NCI-H1048 (cell line): ENCODE results near the gene ADAM12.
"Not testable (repeated sequence)": the region's sequence is repeated elsewhere in the genome, so short reads cannot be mapped to it uniquely, and the experiment has no call there.

Experiments
- DNase-seq: peaks from one replicate; lab custom pipeline; 2025; lab: John Stamatoyannopoulos, UW

Gene ADAM12

DNA sequence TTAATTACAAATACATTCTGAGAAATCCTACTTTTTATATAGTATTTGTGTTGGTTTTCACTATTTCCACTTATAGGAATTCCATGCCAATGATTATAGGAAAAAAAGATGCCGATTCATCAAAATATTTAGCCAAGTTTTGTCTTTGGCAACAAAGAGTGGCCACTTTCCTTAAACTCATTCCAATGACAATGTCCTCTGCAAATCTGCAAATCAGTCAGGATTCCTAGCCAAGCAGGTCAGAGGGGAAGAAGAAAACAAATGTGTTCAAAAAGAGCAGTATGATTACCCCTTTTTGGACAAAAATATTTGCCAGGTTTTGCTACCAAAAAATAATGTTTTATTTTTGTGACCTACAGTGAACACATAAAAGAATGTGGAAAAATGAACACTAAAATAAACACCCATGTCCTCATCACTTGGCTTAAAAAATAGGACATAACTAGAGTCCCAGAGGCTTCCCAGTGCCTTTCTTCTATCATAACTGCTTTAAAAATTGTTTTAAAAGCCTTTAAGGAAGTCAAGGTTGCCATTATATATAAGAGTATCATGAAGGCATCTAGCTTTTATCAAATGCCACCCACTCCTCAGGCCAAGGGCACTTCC is 125.9 kb downstream of the ADAM12 start:
- DNase-seq = no peak

DNA sequence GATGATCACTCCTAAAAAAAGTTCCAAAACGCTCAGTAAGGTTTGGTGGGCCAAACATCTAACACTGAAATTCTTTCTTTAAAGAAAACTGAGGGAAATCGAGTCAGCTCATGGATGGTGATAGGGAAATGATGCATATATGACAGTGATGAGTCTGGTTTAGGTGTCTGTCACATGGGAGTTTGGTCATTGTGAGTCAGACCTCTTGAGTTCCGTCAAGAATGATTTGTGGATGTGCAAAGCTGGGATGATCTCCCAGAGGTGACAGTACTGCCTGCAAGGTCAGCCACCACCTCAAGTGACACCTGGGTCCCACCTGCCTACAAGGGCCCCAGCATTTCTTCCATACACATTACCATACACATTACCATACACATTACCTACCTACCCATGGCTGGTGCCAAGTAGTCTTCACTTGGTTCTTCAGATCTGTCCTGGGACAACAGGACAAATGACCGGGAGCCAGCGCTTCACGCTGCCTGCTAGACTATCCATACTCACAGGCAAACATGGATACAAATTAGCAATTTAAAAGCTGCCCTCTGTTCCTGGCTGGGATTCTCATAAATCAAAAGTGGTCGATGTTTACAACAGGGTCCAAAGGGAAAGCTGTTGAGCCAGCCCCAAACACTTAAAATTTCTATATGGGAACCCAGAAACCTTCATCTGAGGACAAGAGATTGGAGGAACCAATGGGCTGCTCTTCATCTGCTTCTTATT is 128.4 kb downstream of the ADAM12 start:
- no peak for DNase-seq

DNA sequence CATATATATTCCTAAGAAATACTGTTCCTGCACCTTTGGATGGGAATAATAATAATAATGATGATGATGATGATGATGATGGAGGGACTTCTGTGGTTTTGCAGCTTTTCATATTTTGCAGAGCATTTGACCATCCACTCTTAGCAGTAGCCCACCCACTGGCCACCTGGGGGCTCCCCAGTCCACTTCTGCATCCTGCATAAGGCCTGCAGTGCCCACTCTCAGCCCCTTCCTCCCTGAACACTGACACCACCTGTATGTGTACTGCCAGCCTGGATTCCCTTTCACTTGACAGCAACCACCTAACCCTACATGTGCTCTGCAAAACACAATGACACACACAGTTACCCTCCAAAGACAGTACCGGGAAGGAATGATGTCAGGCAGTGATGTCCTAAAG is 131.4 kb downstream of the ADAM12 start:
- no peak for DNase-seq

DNA sequence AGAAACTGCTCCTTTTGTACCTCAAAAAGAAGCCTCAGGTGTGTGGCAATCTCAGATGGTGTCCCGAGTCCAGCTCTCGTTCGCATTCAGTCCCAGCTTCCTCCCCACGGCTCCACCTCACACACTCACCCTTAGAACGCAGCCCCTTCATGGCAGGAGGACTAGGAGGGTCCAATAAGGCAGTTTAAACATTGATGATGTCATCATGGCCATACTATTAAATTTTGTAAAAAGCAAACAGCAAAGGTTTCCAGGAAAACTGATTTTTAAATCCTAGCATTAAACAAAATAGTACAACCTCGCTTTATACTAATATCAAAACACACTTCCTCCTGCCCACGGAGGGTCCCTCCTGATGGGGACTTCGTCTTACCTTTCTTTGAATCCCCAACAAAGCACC is 133.0 kb downstream of the ADAM12 start:
- no peak for DNase-seq

DNA sequence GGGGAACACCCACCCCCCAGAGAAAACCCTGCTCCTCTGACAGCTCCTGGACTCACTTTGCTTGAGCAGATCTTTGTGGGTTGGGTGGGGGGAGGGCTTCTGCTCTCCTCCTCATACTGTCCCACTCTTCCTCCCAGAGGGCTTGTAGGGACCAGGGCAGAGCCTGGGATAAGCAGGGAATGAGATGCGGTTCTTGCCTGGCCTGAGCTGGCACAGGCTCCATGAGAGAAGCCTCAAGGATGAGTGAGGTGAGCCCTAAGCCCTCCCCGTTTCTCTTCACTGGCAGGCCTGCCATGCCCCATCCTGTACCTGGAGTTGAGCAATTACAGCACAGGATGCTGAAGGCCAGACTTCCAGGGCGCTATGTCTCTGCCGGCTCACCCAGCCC is 134.7 kb downstream of the ADAM12 start:
- DNase-seq = no peak

DNA sequence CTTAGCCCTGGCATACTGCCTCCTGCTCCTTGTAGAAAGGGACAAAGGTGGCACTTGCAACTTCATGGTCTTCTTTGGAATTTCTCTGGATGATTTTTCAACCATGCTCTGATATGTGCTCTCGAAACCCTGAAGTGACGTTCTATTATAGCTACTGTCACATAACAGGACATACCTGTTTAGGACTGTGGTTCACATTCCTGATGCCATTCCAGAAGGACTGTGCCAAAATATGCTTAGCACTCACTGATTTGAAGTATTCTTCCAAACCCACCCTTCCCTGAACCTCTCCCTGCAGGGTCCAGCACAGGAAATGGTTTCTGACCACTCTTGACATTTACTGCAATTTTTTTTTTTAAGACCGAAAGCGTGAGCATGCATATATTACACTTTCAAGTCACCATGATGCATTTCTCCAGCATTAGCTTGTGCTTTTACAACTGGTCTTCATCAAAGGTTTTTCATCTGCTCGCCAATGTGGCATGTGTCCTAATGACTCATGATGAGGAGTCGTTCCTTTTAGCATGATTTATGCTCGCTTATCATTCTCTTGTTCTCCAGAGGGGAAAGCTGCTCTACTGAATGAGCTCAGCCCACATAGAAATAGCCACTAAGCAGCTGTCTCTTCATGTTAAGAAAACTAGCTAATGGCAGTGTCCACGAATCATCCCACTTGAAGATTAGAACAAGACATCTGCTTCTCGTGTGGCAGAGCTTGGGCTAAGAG is 135.2 kb downstream of the ADAM12 start:
- no peak for DNase-seq

DNA sequence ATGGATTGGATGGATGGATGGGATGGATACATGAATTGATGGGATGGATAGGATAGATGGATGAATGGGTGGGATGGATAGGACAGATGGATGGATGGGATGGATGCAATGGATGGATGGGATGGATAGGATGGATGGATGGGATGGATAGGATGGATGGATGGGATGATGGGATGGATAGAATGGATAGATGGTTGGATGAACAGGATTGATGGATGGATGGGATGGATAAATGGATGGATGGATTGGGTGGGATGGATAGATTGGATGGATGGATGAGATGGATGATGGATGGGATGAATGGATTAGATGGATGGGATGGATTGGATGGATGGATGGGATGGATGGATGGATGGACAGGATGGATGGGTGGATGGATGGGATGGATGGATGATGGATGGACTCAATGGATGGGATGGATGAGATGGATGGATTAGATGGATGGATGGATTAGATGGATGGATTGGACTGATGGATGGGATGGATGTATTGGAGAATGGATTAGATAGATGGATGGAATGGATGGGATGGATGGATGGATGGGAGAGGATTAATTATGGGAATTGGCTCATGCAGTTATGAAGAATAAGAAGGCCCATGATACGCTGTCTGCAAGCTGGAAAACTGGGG is 136.4 kb downstream of the ADAM12 start:
- no peak for DNase-seq

DNA sequence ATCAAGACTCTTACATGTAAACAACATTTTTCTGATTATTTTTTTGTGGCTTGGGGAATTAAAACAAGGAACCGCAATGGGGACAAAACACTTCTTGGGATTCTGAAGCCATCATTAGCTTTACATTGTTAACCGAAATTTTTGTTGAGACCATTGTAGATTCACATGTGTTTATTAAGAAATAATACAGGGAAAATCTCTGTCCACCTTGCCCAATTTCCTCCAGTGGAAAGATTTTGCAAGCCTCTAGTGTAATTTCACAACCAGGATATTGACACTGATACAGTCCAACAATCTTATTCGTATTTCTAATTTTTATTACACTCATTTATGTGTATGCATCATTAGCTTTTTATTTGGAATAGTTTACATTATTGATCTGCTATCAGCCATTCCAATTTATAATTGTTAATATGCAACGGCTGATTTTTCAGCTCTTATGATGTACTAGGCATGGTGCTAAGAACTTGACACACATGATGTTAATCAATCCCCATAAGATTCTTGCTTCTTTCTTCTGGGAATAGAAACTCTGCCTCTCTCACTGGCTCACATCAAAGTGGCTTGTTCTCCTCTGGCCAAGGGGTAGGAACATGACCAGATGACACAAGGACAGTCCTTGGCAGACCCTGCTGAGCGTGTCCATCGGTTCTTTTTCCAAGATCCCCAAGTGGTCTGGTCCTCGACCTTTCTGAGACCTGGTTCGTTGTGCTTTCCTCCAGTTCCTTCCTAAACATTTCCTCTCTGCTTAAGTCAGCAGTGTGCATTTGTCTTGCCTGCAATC is 137.6 kb downstream of the ADAM12 start:
- DNase-seq = no peak

DNA sequence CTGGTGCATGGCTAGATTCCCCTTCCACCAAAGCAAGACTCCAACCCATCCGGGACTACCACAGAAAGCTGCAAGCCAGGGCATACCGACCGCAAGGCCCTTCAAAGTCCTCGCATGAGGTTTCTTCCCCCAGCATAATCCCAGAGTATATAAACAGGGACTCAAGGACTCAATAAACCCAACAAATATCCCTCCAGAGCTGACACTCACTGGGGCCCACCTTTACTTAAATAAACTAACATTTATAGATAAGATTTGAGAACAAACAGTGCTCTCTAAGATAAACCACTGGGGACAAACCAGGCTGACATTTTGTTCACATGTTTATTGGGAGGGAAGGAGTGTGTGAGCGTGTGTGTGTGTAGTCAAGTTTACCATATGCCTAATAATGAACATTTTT is 138.2 kb downstream of the ADAM12 start:
- DNase-seq = no peak

DNA sequence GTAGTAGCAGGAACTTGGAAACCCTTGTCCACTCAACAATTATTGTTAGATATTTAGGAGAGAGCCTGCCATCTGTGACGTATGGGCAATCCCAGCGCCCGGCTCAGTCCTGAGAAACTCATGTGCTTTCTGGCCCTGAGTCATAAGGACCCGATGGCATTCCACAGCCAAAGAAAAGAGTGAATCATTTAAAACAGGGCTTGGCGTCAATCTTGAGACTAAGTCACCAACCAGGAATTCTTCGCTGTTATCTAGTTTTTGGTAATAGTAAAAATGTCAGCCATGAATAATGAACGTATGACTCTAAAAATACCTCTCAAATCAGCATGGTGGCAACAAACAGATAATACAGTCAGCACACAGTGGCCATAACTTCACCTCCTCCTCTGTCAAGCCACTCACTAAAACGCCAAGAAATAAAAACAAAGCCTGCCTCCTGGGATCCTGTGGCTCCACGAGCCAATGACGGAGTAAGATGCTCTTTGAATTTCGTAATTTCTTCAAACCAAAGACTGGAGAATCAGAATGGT is 140.8 kb downstream of the ADAM12 start:
- DNase-seq = no peak

DNA sequence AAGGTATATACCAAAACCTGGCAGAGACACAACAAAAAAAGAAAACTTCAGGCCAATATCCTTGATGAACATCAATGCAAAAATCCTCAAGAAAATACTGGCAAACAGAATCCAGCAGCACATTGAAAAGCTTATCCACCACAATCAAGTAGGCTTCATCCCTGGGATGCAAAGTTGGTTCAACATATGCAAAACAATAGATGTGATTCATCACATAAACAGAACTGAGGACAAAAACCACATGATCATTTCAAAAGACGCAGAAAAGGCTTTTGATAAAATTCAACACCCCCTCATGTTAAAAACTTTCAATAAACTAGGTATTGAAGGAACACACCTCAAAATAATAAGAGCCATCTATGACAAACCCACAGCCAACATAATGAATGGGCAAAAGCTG is 141.9 kb downstream of the ADAM12 start:
- not testable (repeated sequence) for DNase-seq

DNA sequence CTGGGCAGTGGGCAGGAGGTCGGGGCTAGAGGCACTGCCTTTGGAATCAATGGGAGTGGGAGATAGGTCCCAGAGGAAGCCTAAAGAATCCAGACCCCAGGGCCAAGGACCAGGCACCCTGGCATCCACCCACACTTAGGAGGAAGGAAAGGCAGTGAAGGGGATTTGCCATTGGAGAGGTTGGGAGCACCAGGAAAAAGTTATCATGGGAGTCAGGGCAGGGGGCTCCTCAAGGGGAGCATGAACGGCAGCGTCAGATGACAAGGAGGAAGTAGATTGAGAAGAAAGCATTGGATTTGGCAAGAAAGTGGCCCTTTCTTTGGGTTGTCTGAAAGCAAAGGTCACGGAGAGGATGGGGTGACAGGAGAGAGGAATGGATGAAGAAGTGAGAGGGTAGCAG is 142.8 kb downstream of the ADAM12 start:
- no peak for DNase-seq

DNA sequence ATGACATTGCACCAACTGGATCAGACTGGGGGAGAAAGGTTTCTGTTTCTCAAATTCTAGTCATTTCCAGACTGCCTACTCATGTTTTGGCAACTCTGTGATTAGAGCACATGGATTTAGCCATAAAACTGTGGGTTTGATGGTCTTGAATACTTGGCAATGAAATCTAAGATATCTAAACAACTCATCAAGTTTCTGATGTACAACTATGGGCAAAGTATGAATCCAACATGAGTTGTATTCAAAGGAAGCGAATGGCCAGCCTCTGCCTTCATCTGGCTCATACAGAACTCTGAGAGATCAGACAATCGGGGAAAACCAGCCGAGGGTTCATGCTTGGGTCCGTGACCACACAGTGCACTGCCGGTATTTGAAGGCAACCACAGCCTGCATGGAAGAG is 144.3 kb downstream of the ADAM12 start:
- DNase-seq = no peak

DNA sequence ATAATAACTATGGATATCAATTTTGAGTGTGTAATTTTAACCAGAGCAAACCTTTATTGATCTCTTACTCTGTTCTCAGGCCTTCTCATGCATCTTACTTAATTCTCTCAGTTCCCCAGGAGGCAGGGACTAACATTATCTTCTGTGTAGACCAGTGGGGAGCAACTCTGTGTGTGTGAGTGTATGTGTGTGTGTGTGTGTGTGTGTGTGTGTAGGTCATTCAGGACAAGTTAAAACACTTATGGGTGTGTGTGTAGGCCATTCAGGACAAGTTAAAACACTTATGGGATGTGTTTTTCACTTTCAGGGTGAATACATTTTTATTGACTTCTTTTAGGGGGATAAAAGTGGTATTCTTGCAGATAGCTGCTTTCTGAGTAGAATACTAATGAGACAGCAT is 145.0 kb downstream of the ADAM12 start:
- no peak for DNase-seq

DNA sequence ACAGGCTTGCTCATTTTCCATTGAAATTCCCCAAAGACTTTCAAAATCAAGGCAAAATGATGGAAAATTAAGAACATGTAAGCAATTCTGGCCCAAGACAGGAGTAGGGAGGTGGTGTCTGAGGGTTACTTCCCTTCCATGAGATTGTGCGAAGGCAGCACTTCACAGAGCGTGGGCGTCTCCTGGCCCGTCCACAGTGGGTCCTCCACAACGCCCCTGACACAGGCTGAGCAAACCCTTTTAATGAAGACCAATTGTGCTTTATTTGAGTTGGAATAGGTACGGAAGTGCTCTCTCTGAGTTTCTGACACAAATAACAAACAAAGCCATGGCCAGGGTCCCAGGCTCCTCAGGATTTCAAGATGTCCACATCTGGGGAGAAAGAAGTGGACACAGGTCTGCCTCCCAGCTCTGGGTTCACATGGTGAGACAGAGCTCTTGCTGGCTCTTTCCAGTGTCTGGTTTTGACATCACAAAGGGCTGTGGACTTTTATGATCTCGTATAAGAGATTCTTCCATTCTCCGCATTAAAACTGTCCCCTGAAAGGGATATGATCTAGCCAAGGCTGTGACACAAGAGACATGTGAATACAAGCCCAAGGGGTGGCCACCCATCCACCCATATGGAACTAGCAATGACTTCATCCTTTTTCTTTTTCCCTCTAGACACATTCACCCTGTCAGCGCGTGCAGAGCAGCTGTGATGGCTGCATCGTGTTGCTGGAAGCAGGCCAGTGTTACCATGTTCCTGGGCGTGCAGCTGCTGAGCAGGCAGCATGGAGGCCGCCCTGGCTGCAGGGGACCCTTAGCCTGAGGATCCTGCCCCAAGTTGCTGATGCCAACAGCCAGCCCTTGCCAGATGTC is 145.6 kb downstream of the ADAM12 start:
- DNase-seq = no peak

DNA sequence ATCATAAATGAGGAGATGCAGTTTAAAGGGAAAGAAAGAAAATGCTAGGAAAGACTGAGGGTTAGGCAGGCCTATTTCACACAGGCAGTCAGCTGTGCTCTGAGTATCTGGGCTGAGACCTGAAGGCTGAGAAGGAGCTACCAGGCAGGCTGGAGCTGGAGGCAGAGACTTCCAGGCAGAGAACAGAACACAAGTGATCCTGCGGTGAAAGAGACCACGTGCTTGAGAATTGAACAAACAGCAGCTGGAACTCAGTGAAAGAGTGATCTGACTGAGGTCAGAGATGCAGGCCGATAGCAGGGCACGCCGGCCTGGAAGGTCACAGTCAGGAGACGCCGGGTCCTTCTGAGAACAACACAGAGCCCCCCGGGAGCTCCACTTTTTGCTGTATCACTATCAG is 147.8 kb downstream of the ADAM12 start:
- DNase-seq = no peak

DNA sequence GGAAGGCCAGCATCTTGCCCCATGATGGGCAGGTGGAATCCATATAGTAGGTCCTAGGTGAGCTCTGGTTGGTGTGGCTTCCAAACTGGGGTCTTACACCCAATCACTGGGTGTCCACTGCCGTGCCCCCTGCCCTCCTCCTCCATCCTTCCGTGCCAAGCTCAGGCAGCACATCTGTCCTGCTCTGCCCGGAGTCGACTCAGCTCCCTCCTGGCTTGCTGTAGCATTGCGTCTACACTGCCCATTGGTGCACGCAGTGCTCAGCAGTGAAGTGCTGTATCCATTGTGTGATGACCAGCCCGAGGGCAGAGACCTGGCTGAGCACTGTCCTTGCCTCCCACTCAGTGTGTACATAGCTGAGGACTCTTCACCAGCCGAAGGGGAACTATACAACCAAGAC is 148.4 kb downstream of the ADAM12 start:
- no peak for DNase-seq

DNA sequence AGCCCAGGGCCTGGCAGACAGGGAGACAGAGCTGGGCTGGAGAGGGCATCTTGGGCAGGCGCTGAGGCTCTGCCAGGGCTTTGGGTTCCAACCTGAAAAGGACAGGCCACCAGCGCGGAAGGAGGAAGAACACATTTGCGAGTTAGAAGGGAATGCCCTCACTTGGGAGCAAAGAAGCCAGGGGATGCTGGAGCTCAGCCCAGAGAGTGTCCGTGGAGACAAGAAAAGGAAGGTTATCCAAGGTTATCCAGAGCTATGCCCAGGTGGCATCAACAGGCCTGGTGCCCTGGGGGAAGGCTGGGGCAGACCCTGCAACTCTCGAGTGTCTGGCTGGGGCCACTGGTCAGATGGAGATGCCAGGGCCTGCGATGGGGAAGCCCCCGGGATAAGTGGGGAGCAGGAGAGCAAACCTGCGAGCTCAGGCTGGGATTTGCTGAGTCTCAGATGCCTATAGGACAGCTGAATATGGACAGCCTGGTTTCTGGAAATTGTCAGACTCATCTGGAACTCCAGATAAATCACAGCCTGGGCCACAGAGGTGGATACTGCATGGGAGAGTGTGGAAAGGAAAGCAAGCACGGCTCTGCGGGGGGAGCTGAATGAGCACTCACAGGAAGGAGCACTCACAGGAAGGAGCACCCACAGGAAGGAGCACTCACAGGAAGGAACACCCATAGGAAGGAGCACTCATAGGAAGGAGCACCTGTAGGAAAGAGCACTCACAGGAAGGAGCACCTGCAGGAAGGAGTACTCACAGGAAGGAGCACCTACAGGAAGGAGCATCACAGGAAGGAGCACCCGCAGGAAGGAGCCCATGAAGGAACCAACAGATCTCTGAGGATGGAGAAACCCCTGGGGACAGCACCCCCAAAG is 152.1 kb downstream of the ADAM12 start:
- no peak for DNase-seq

DNA sequence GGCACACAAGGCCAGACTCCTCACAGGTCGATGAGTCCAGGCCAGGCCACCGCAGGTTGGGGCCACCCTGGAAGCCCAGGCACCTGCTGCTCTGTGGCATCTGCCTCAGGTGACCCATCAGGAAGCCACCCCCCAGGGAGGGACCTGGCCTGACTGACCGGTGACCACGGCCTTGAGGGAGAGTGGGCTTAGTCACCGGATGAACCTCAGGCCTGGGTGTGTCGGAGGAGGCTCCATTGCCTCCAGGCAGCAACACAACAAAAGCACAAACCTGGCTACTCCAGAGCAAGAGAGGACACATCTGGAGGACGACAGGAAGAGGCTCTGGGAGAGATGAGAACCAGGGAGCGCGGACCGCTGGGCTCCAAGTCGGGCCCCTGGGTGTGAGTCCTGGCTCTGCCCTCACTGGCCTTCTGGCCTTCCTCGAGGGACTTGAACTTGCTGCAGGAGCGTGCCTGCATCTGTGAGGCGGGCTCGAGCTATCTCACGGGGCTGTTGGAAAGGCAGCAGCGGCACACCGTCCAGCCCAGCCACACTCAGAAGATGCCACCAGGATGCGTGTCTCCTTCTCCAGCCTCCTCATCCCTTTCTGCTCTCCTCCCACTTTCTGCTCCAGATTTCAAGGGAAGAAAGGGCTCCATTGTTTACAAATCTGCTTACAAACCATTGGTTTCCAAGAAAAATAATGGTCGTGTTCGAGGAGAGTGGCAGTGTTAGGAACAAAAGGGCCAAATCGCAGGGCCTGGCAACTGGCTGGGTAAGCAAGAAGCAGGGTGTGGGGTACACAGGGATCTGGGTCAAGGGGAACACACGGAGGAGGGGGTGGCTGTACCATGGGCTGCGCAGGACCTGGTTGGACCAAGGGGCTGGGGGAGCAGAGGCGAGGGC is 152.9 kb downstream of the ADAM12 start:
- DNase-seq = no peak
